ENCODE measurements around the gene NECTIN1. TPM values are rescaled to one million over a fixed set of nuclear protein-coding genes. Genes with fewer than 3 reads are reported as not detected.

The NECTIN1 gene
- total RNA-seq, 2 experiments from 2014 or later = 3.2 to 4.3 TPM

- ChIA-PET CTCF (no interaction called here), POLR2A (no interaction called here)
Observed at GRCh38 chr11:119756169-119756865, 27.3 kb upstream of the NECTIN1 start.

- ChIA-PET CTCF (no interaction called here), POLR2A (no interaction called here)
Observed at GRCh38 chr11:119755356-119756071, 26.5 kb upstream of the NECTIN1 start.

DNA sequence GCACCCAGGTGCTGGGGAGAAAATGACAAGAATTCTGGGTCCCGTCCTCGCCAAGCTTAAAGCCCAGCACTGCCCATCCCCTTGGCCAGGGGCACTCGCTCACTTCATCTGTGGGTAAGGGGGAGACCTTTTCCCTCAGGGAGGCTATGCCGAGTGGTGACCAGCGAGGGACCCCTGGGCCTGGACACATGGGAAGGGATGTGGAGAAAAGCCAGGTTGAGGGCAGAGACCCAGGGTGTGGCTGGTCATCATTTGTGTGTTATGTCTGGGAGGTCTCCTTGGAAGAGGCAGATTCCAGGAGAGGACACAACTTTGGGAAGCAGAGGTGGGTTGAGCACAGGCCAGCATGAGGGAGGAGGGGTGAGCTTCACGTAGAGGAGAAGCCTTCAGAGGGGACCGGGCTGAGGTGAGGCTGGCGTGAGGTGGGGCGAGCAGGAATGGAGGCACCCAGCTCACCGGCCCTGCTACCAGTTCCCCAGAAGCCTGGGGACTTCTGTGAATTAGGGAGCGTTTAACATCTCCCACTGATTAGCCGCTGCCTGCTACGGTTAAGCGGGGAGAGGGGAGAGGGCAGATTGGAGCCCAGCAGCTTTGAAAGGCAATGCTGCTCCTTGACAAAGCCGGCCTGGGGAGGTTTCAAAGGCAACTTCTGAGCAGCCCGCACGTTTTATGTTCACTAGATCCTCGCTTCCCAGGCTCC is 25.8 kb upstream of the NECTIN1 start:
- ChIA-PET POLR2A (no interaction called here), CTCF (no interaction called here)

- ChIA-PET POLR2A (no interaction called here), CTCF (no interaction called here)
Observed at GRCh38 chr11:119754199-119754598, 25.2 kb upstream of the NECTIN1 start.

GRCh38 chr11:119752946-119753345 is 23.9 kb upstream of the NECTIN1 start:
- ChIA-PET CTCF (no interaction called here), POLR2A (no interaction called here)

GRCh38 chr11:119752345-119752871 is 23.4 kb upstream of the NECTIN1 start:
- CTCF ChIA-PET = no interaction called here
- POLR2A ChIA-PET = no interaction called here

- CTCF ChIA-PET = no interaction called here
- POLR2A ChIA-PET = no interaction called here
Observed at GRCh38 chr11:119750056-119750455, 21.1 kb upstream of the NECTIN1 start.

DNA sequence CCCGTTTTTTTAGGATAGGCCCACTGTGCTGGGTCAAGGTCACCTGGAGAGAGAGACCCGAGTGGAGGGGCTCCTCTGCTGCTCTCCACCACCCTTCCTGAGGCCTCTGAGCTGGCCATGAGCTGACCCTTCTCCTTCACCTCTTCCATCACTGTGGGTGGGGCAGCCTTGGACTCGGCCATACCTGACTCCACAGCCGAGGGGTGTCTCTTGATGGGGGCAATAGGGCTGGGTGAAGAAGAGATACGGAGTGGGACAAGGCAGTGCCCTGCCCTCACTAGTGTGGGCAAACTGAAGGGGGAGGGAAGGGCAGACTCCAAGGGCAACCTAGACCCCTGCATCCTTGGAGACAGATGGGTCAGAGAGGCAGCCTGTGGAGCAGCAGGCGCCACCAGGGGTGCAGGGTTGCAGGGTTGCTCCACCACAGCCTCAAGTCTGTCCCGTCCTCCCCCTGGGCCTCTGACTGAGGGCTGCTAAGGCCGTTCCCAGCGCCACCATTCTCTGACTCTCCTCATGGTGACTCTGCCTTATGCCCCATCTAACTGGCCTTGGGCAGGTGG is 20.1 kb upstream of the NECTIN1 start:
- CTCF ChIA-PET = no interaction called here

DNA sequence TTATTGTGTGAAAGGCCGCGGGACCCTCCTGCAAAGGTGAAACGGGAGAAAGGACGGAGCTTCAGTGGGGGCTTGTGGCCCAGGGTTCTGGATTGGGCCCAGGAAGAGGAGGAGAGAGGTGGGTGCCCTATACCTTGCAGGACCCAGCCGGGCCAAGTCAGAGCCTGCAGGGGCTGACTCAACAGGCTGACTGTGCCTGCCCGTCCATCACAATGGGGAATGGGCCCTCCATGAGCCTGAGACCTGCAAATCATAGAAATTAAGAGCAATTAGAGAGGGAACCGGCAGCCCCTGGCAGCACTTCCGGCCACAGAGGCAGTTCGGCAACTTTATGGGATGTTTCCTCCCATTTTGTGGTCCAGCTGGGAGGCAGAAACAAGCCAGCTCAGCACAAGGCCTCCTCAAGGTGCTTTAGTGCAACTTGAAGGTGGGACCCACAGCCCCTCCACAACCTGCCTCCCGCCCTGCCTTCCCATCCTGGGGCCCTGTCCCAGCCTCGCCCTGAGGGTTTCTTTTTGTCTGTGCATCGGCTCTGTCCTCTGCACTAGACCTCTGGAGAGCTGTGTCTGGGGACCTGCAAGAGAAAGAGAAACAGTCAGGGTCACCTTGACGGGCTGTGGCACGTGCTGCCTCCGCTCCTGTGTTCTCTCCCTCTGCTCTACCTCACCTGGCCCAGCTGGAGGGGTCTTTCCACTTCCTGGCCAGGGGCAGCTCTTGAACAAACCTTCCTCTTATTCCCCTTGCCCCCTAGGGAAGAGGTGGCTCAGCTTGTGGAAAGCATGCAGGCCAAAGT is 19.1 kb upstream of the NECTIN1 start:
- CTCF ChIA-PET = interaction anchor here (1.1 kb wide), 1 partner anchor 19 kb away, joined by 3 read pairs; the partner anchor contains the start of gene NECTIN1
- POLR2A ChIA-PET = no interaction called here

More for the DNA sequence above, 20.1 kb upstream of the NECTIN1 start:
- POLR2A ChIA-PET = no interaction called here

GRCh38 chr11:119745776-119746535 is 17.0 kb upstream of the NECTIN1 start:
- ChIA-PET POLR2A (no interaction called here), CTCF (no interaction called here)

DNA sequence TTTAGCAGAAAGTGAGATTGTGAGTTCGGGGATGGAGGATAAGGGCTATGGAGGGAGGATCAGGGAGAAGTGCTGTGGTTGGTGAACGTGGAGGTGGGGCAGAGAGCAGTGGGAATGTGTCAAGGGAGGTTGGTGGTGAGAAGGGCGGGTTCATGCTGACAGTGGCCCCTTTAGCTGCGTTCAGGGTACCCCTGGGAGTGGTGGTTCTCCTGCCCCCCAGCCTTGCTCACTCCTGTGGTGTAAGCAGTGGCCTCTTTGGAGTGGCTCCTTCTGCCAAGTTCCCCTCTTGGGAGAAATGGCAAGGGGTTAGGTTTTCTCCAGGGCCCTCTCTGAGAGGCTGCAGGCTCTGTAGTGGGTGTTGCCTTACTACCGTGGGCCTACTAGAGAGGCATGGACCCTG is 16.1 kb upstream of the NECTIN1 start:
- ChIA-PET CTCF (no interaction called here), POLR2A (no interaction called here)

DNA sequence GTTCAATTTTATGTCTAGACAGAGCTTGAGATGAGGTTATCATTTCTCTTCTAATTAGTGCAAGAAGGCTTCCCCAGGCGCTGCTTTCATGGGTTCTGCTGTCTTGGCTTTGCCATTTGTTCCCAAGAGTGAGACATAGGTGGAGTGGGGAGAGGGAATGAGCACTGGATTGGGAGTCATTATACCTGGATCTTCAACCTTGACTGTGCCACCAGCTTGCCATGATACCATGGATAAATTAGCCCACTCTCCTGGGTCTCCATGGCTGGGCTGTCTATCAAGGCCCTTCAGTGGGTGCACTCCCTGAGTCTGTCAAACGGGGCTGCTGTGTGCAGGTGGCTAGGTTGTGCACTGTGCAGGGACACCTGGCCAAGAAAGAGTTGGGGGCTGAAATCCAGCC is 15.6 kb upstream of the NECTIN1 start:
- ChIA-PET POLR2A (no interaction called here), CTCF (no interaction called here)

- CTCF ChIA-PET = interaction anchor here (1.7 kb wide), 1 partner anchor 14 kb away, joined by 5 read pairs; the partner anchor contains the start of gene NECTIN1
- POLR2A ChIA-PET = no interaction called here
Observed at GRCh38 chr11:119743006-119743405, 14.0 kb upstream of the NECTIN1 start.

DNA sequence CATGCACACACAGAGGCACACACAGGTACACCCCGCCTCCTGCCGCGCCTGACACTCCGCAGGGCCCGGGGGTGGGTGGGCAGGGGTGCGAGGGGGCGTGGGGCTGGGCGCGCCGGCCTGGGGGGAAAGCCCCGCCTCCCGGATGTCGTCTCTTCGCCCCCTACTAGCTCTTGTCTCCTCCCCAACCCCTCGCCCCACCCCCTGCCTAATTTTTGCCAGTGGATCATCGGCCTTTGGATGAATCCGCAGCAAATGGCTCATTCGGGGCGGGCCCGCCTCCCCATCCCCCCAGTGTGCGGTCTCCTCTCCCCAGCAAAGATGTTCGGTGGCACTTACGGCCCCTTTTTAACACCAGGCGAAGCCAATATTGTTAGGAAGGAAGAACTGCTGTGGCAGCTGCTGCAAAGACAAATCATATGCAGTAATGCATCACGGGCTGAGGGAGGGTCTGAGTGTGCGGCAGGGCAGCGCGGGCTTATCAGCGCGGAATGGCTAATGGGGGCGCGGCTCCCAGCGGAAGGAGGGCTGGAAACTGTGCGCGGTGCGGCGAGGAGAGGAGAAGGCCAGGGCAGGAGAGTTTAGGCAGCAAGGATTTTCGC is 13.4 kb upstream of the NECTIN1 start:
- ChIA-PET POLR2A (no interaction called here), CTCF (interaction anchor here (1.7 kb wide), 1 partner anchor 13 kb away, joined by 5 read pairs; the partner anchor contains the start of gene NECTIN1)

DNA sequence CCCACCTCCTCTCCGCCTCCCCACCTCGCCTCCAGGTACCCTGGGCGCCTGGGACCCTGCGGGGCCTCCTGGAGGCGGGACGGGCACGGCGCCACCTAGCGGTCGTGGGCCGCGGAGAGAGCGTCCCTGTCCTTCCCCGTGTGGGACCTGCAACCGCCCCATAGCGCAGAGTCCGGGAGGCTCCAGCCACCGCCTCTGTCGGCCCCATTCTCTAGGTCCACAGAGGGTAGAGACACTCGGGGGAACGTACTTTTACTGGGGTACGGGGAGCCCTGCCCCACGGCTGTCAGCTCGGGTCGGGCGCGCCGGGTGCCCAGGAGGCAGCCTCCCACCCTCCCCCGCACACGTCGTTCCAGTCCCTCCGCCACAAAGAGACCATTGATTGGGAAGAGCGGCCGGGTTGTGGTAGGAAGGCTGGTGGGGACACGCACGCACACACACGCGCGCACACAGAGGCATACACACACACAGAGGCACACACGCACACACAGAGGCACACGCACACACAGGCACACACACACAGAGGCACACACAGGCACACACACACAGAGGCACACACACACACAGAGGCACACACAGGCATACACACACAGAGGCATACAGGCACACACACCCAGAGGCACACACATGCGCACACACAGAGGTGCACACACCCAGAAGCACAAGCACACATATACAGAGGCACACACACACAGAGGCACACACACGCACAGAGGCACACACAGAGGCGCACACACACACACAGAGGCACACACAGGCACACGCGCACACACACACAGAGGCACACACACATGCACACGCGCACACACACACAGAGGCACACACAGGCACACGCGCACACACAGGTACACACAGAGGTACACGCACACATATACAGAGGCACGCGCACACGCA is 12.6 kb upstream of the NECTIN1 start:
- CTCF ChIA-PET = no interaction called here

GRCh38 chr11:119739975-119740374 is 11.0 kb upstream of the NECTIN1 start:
- CTCF ChIA-PET = interaction anchor here (1.3 to 1.6 kb wide), 2 partner anchors 11 to 74 kb away, joined by 3 to 5 read pairs; partner anchors contain the start of gene NECTIN1

More for the DNA sequence above, 12.6 kb upstream of the NECTIN1 start:
- POLR2A ChIA-PET = no interaction called here

DNA sequence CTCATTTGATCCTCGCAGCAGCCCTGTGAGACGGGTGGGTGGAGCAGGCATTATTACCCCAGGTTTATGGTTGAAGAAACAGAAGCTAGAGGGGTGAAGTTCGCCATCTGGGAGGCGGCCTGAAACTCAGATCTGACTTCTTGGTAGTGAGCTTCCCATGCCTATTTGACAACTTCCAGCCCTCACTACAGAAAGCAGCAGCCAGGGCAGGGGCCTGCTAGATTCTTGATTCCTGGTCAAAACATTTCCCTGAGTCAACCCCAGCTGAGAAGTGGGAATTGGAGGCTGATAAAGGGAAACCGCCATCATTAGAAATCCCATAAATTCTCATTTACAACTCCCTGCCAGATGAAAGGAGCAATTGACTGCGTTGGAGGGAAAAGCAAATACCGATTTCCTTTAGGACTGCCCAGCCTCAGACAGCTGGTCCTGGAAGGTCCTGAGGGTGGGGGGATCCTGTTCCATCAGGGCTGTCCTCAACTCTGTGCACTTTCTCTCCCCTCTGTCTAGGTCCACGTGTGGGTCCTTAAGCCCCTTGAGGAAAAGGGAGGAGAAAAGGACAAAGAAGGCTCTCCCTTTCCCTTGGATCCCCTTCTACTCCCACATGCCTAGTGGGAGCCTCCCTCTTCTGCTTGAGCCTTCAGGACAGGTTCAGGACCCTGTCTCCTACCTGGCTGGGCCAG is 10.2 kb upstream of the NECTIN1 start:
- POLR2A ChIA-PET = no interaction called here

More at GRCh38 chr11:119739975-119740374, 11.0 kb upstream of the NECTIN1 start:
- POLR2A ChIA-PET = no interaction called here

More for the DNA sequence above, 10.2 kb upstream of the NECTIN1 start:
- CTCF ChIA-PET = interaction anchor here (0.5 to 1.6 kb wide), 2 partner anchors 10 to 81 kb away, joined by 4 to 5 read pairs; partner anchors contain the start of gene NECTIN1
